ENCODE results near the gene WNK1.
"Not testable (repeated sequence)": the region's sequence is repeated elsewhere in the genome, so short reads cannot be mapped to it uniquely, and the experiment has no call there.

The WNK1 gene

GRCh38 chr12:818733-819132 is 66.4 kb downstream of the WNK1 start:
- no peak for DNase-seq

- DNase-seq = no peak
These were observed 68.0 kb downstream of the WNK1 start for GRCh38 chr12:820336-820735.

- DNase-seq = no peak
These were observed 70.8 kb downstream of the WNK1 start for GRCh38 chr12:823028-823698.

GRCh38 chr12:826331-826730 is 74.0 kb downstream of the WNK1 start:
- DNase-seq = no peak

GRCh38 chr12:828726-829395 is 76.5 kb downstream of the WNK1 start:
- no peak for DNase-seq

GRCh38 chr12:830111-830867 is 77.9 kb downstream of the WNK1 start:
- no peak for DNase-seq

- no peak for DNase-seq
These were observed 83.6 kb downstream of the WNK1 start for GRCh38 chr12:835754-836518.

GRCh38 chr12:836952-837351 is 84.6 kb downstream of the WNK1 start:
- no peak for DNase-seq

- DNase-seq = no peak
These were observed 85.2 kb downstream of the WNK1 start for GRCh38 chr12:837548-837947.

GRCh38 chr12:843609-844008 is 91.2 kb downstream of the WNK1 start:
- no peak for DNase-seq

- no peak for DNase-seq
These were observed 94.0 kb downstream of the WNK1 start for GRCh38 chr12:846421-846820.

GRCh38 chr12:848173-848865 is 95.9 kb downstream of the WNK1 start:
- no peak for DNase-seq

- DNase-seq = no peak
These were observed 96.6 kb downstream of the WNK1 start for GRCh38 chr12:848882-849527.

- DNase-seq = not testable (repeated sequence)
These were observed 97.5 kb downstream of the WNK1 start for GRCh38 chr12:849733-850437.

GRCh38 chr12:851343-851742 is 99.0 kb downstream of the WNK1 start:
- no peak for DNase-seq

- DNase-seq = no peak
These were observed 99.5 kb downstream of the WNK1 start for GRCh38 chr12:851913-852312.

GRCh38 chr12:852864-853263 is 100.5 kb downstream of the WNK1 start:
- DNase-seq = no peak

GRCh38 chr12:857611-858010 is 105.2 kb downstream of the WNK1 start:
- no peak for DNase-seq

GRCh38 chr12:862303-862911 is 110.0 kb downstream of the WNK1 start:
- no peak for DNase-seq

- no peak for DNase-seq
These were observed 110.9 kb downstream of the WNK1 start for GRCh38 chr12:863285-863684.

- DNase-seq = no peak
These were observed 113.2 kb downstream of the WNK1 start for GRCh38 chr12:865614-866013.
